Neural cell (in vitro differentiated cells): ENCODE measurements around the gene BBS4. TPM values are rescaled to one million over a fixed set of nuclear protein-coding genes. Genes with fewer than 3 reads are reported as not detected.

ENCODE experiments used
- H2AFZ ChIP-seq: fragments of 200-600, 300-800 bp; sonication (generic), shearing (Covaris generic); 2 replicates; pipeline ENCODE4 v1.6.0; 2014; ENCODE audit warnings: low read depth, mild to moderate bottlenecking, antibody characterized with exemption, low read length, moderate library complexity
- H3F3A ChIP-seq: fragments of 200-600 bp; shearing (Covaris generic); 2 replicates; pipeline ENCODE4 v1.6.1; 2016; ENCODE audit warnings: mild to moderate bottlenecking, moderate library complexity, mixed read lengths, antibody characterized with exemption, low read length; ENCODE audit not compliant: insufficient read depth, poor library complexity, severe bottlenecking
- H3K27ac ChIP-seq: fragments of 200-600, 300-800 bp; sonication (generic), shearing (Covaris generic); 2 replicates; pipeline ENCODE4 v1.5.1; 2014; ENCODE audit warnings: mild to moderate bottlenecking, low read length, moderate library complexity
- H3K27me3 ChIP-seq: fragments of 300-800, 200-600 bp; sonication (generic), shearing (Covaris generic); 2 replicates; pipeline ENCODE4 v1.6.0; 2014; ENCODE audit warnings: mild to moderate bottlenecking, low read depth, low read length, moderate library complexity; ENCODE audit not compliant: insufficient read depth
- H3K36me3 ChIP-seq: fragments of 300-800, 200-600 bp; sonication (generic), shearing (Covaris generic); 2 replicates; pipeline ENCODE4 v1.5.1; 2014; ENCODE audit warnings: mild to moderate bottlenecking, antibody characterized with exemption, low read length, moderate library complexity; ENCODE audit not compliant: insufficient read depth
- H3K4me2 ChIP-seq: fragments of 300-800, 200-600 bp; sonication (generic), shearing (Covaris generic); 2 replicates; pipeline ENCODE4 v1.6.0; 2014; ENCODE audit warnings: mild to moderate bottlenecking, low read length
- H3K4me3 ChIP-seq: fragments of 300-800, 200-600 bp; sonication (generic), shearing (Covaris generic); 2 replicates; pipeline ENCODE4 v1.5.1; 2014; ENCODE audit warnings: mild to moderate bottlenecking, low read length, moderate library complexity
- H3K79me2 ChIP-seq: fragments of 200-600 bp; shearing (Covaris generic); replicated peaks from 2 replicates; pipeline ENCODE4 v1.6.0; 2014; ENCODE audit warnings: mild to moderate bottlenecking, low read length, moderate library complexity; ENCODE audit not compliant: insufficient read depth
- H3K9ac ChIP-seq: fragments of 300-800, 200-600 bp; sonication (generic), shearing (Covaris generic); 2 replicates; pipeline ENCODE4 v1.6.1; 2016; ENCODE audit warnings: mild to moderate bottlenecking, low read length, mixed read lengths
- H3K9me2 ChIP-seq: fragments of 200-600 bp; shearing (Covaris generic); 2 replicates; pipeline ENCODE4 v1.6.1; 2016; ENCODE audit warnings: mild to moderate bottlenecking, low read length, mixed read lengths; ENCODE audit not compliant: insufficient read depth
- H3K9me3 ChIP-seq: fragments of 200-600, 300-800 bp; sonication (generic), shearing (Covaris generic); 2 replicates; pipeline ENCODE4 v1.6.1; 2016; ENCODE audit warnings: mild to moderate bottlenecking, mixed run types, low read length, moderate library complexity, mixed read lengths
- H4K20me1 ChIP-seq: fragments of 200-600 bp; shearing (Covaris generic); 2 replicates; pipeline ENCODE4 v1.6.1; 2016; ENCODE audit warnings: mild to moderate bottlenecking, mixed run types; ENCODE audit not compliant: insufficient read depth
- EP300 ChIP-seq: fragments of 450-650 bp; conservative IDR thresholded peaks from 2 replicates; pipeline ENCODE4 v1.6.1; 2014; ENCODE audit warnings: antibody characterized with exemption, mild to moderate bottlenecking, moderate library complexity; ENCODE audit not compliant: poor library complexity, severe bottlenecking
- EZH2 ChIP-seq: fragments of 200-600, 300-800 bp; shearing (Covaris generic), sonication (generic); IDR thresholded peaks from 2 replicates; pipeline ENCODE4 v1.6.1; 2014; ENCODE audit warnings: antibody characterized with exemption, low read length, borderline replicate concordance, mild to moderate bottlenecking; ENCODE audit not compliant: insufficient read depth, poor library complexity, severe bottlenecking
- MXI1 ChIP-seq: fragments of 450-650 bp; conservative IDR thresholded peaks from 2 replicates; pipeline ENCODE4 v1.6.1; 2014; ENCODE audit warnings: antibody characterized with exemption, mild to moderate bottlenecking; ENCODE audit not compliant: poor library complexity, severe bottlenecking
- POLR2AphosphoS5 ChIP-seq: IDR thresholded peaks from 2 replicates; pipeline ENCODE4 v1.6.1; 2012
- RAD21 ChIP-seq: fragments of 450-650 bp; conservative IDR thresholded peaks from 2 replicates; pipeline ENCODE4 v1.6.1; 2014; ENCODE audit warnings: antibody characterized with exemption, mild to moderate bottlenecking, moderate library complexity
- SMC3 ChIP-seq: fragments of 450-650 bp; conservative IDR thresholded peaks from 2 replicates; pipeline ENCODE4 v1.6.1; 2014; ENCODE audit warnings: antibody characterized with exemption, mild to moderate bottlenecking, moderate library complexity; ENCODE audit not compliant: poor library complexity
- TAF1 ChIP-seq: IDR thresholded peaks from 2 replicates; pipeline ENCODE4 v1.6.1; 2012; ENCODE audit warnings: low read depth
- polyA plus RNA-seq: library from polyadenylated mRNA; depleted of rRNA; stranded (reverse); fragments of >200 nt; gene quantifications from 2 replicates; pipeline ENCODE4 v1.2.3, GENCODE V29; 2014
- TF ChIP-seq, protein P1 (sequence below): fragments of 450-650 bp; IDR thresholded peaks from 2 replicates; pipeline ENCODE4 v1.5.1; 2014; ENCODE audit warnings: antibody characterized with exemption, mild to moderate bottlenecking, moderate library complexity; ENCODE audit not compliant: poor library complexity, severe bottlenecking
- TF ChIP-seq, protein P2 (sequence below): IDR thresholded peaks from 2 replicates; pipeline ENCODE4 v1.6.1; 2012; ENCODE audit warnings: borderline replicate concordance

Gene BBS4
- polyA plus RNA-seq, 1 donor from 2014 or later = 88.2 TPM

DNA sequence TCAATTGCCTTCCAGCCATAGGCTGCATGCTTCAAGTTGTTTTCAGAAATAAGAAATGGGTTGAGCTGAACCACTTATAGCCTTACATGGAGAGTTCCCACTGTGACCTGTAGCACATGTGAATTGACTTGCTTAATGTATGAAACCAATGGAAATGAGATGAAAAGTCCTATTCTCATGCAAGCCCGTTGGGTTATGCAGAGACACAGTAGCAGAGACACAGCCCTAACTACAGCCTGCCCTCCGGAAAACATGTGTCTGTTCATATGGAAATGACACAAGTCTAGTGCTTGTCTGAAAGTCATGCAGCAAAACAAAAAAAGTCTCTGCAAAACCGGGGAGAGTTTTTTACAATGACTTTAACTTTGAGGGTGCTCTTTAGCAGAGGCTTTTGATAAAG is 14.5 kb upstream of the BBS4 start (continued):
- no peak for TF ChIP-seq POLR2AphosphoS5
- no peak for TF ChIP-seq EZH2

DNA sequence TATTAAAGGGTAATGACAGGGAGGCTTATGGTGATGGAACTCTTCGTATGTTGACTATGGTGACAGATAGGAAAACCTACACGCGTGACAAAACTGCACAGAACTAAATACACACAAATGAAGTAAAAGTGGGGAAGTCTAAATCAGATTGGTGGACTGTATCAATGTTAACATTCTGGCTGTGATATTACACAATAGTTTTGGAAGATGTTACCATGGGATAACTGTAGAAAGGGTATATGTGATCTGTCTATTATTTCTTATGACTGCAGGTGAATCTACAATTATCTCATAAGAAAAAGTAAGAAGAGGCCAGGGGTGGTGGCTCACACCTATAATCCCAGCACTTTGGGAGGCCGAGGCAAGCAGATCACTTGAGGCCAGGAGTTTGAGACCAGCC is 9.2 kb upstream of the BBS4 start:
- no peaks in the 10 kb centered on the region for H4K20me1 ChIP-seq
- peaks cover 4% of the 10 kb centered on the region for H3K27me3 ChIP-seq
- no peaks in the 10 kb centered on the region for H3F3A ChIP-seq
- no peak overlapping the region for H3K27ac ChIP-seq
- H3K36me3 ChIP-seq = no peaks in the 10 kb centered on the region
- no peaks in the 10 kb centered on the region for H3K9me2 ChIP-seq
- H3K4me3 ChIP-seq = no peak overlapping the region
- H3K79me2 ChIP-seq = no peaks in the 10 kb centered on the region
- no peak overlapping the region for H3K9ac ChIP-seq
- H2AFZ ChIP-seq = no peak overlapping the region
- H3K4me2 ChIP-seq = no peak overlapping the region
- TF ChIP-seq, protein P1, sequence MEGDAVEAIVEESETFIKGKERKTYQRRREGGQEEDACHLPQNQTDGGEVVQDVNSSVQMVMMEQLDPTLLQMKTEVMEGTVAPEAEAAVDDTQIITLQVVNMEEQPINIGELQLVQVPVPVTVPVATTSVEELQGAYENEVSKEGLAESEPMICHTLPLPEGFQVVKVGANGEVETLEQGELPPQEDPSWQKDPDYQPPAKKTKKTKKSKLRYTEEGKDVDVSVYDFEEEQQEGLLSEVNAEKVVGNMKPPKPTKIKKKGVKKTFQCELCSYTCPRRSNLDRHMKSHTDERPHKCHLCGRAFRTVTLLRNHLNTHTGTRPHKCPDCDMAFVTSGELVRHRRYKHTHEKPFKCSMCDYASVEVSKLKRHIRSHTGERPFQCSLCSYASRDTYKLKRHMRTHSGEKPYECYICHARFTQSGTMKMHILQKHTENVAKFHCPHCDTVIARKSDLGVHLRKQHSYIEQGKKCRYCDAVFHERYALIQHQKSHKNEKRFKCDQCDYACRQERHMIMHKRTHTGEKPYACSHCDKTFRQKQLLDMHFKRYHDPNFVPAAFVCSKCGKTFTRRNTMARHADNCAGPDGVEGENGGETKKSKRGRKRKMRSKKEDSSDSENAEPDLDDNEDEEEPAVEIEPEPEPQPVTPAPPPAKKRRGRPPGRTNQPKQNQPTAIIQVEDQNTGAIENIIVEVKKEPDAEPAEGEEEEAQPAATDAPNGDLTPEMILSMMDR = no peak
- TF ChIP-seq EZH2 (no peak), MXI1 (no peak), TAF1 (no peak), SMC3 (no peak), EP300 (no peak)
- TF ChIP-seq, protein P2, sequence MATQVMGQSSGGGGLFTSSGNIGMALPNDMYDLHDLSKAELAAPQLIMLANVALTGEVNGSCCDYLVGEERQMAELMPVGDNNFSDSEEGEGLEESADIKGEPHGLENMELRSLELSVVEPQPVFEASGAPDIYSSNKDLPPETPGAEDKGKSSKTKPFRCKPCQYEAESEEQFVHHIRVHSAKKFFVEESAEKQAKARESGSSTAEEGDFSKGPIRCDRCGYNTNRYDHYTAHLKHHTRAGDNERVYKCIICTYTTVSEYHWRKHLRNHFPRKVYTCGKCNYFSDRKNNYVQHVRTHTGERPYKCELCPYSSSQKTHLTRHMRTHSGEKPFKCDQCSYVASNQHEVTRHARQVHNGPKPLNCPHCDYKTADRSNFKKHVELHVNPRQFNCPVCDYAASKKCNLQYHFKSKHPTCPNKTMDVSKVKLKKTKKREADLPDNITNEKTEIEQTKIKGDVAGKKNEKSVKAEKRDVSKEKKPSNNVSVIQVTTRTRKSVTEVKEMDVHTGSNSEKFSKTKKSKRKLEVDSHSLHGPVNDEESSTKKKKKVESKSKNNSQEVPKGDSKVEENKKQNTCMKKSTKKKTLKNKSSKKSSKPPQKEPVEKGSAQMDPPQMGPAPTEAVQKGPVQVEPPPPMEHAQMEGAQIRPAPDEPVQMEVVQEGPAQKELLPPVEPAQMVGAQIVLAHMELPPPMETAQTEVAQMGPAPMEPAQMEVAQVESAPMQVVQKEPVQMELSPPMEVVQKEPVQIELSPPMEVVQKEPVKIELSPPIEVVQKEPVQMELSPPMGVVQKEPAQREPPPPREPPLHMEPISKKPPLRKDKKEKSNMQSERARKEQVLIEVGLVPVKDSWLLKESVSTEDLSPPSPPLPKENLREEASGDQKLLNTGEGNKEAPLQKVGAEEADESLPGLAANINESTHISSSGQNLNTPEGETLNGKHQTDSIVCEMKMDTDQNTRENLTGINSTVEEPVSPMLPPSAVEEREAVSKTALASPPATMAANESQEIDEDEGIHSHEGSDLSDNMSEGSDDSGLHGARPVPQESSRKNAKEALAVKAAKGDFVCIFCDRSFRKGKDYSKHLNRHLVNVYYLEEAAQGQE = no peak
- H3K9me3 ChIP-seq = no peaks in the 10 kb centered on the region

DNA sequence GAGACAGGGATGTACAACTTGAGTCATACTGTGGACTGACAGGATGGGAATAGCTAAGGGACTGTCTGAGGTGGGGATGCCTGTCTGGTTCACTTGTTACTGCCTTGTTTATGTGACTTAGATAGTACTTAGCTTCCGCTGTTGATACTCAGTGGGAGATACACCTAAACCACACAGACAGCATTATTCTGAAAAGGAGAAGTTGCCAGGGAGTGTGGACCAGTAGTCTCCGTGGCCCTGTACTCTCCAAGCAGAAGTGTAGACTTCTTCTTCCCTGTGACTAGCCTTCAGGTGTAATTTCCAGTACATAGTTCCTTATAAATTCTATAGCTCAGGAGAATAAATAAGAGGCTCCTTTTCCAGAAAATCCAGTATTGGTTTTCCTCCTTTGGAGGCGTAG is 5.1 kb upstream of the BBS4 start:
- Histone ChIP-seq H3K27ac (no peak overlapping the region), H3K4me3 (no peak overlapping the region), H3K36me3 (no peaks in the 10 kb centered on the region), H2AFZ (no peak overlapping the region), H3K4me2 (no peak overlapping the region), H4K20me1 (no peaks in the 10 kb centered on the region), H3K9me2 (no peaks in the 10 kb centered on the region), H3K27me3 (peaks cover 4% of the 10 kb centered on the region), H3F3A (no peaks in the 10 kb centered on the region), H3K9ac (no peak overlapping the region), H3K9me3 (no peaks in the 10 kb centered on the region), H3K79me2 (no peaks in the 10 kb centered on the region)
- TF ChIP-seq MXI1 (no peak), TAF1 (no peak), EZH2 (no peak), POLR2AphosphoS5 (no peak), EP300 (no peak), SMC3 (no peak), RAD21 (no peak)
- TF ChIP-seq, protein P1 = no peak
- TF ChIP-seq, protein P2 = no peak
